DMS 273 (cell line): Measurements from ENCODE around the gene C10orf90.

Source experiments
- DNase-seq: peaks from one replicate; lab custom pipeline; 2025; ENCODE audit not compliant: unreplicated experiment; lab: John Stamatoyannopoulos, UW

The C10orf90 gene

GRCh38 chr10:126670056-126670894 lies at the start of gene C10orf90:
Gene C10orf90 (minus strand): TSS chr10:126670693. CDS start chr10:126670480, 213 bp downstream.
- DNase-seq = no peak

GRCh38 chr10:126716366-126716765 lies 45.9 kb upstream of the C10orf90 start:
- no peak for DNase-seq

GRCh38 chr10:126713594-126713993 lies 43.1 kb upstream of the C10orf90 start:
- no peak for DNase-seq

GRCh38 chr10:126712681-126713080 lies 42.2 kb upstream of the C10orf90 start:
- DNase-seq = no peak

GRCh38 chr10:126705951-126706565 lies 35.6 kb upstream of the C10orf90 start:
- no peak for DNase-seq

GRCh38 chr10:126705131-126705530 lies 34.6 kb upstream of the C10orf90 start:
- no peak for DNase-seq

- peak; percentile 6 for DNase-seq
Observed at GRCh38 chr10:126704649-126705048, 34.2 kb upstream of the C10orf90 start.

- no peak for DNase-seq
Observed at GRCh38 chr10:126702181-126702580, 31.7 kb upstream of the C10orf90 start.

GRCh38 chr10:126701526-126701925 lies 31.0 kb upstream of the C10orf90 start:
- DNase-seq = no peak

- DNase-seq = no peak
Observed at GRCh38 chr10:126696684-126697083, 26.2 kb upstream of the C10orf90 start.

- DNase-seq = no peak
Observed at GRCh38 chr10:126691456-126691855, 21.0 kb upstream of the C10orf90 start.

GRCh38 chr10:126690534-126690933 lies 20.0 kb upstream of the C10orf90 start:
- no peak for DNase-seq

- DNase-seq = no peak
Observed at GRCh38 chr10:126689461-126689994, 19.0 kb upstream of the C10orf90 start.

GRCh38 chr10:126687121-126687606 lies 16.7 kb upstream of the C10orf90 start:
- no peak for DNase-seq

GRCh38 chr10:126686719-126687118 lies 16.2 kb upstream of the C10orf90 start:
- DNase-seq = no peak

- DNase-seq = no peak
Observed at GRCh38 chr10:126686268-126686667, 15.8 kb upstream of the C10orf90 start.

GRCh38 chr10:126685756-126686155 lies 15.3 kb upstream of the C10orf90 start:
- DNase-seq = no peak

GRCh38 chr10:126684171-126684745 lies 13.8 kb upstream of the C10orf90 start:
- DNase-seq = no peak

- DNase-seq = no peak
Observed at GRCh38 chr10:126683466-126683865, 13.0 kb upstream of the C10orf90 start.

GRCh38 chr10:126675656-126676438 lies 5.4 kb upstream of the C10orf90 start:
- no peak for DNase-seq
